ENCODE data around the gene CORIN.

DNA sequence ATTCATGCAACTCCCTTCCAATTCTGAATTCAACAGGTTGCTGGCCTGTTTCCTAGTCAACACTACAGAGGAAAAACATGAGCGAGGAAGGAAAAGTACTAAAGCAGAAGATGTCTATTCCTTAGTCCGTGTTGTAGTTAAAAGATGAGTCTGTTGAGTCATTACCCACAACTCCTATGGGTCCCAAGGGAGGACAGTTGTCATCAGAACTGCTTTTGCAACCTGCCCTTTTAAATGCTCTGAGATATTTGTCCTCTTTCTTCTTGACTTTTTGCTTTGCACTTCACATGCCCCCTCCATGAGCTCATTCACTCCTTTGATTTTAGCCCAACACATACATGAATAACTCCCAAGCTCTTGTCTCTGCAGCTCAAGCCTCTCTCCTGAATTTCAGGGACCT is 119.2 kb downstream of the CORIN start:
- TF ChIP-seq, protein P1, sequence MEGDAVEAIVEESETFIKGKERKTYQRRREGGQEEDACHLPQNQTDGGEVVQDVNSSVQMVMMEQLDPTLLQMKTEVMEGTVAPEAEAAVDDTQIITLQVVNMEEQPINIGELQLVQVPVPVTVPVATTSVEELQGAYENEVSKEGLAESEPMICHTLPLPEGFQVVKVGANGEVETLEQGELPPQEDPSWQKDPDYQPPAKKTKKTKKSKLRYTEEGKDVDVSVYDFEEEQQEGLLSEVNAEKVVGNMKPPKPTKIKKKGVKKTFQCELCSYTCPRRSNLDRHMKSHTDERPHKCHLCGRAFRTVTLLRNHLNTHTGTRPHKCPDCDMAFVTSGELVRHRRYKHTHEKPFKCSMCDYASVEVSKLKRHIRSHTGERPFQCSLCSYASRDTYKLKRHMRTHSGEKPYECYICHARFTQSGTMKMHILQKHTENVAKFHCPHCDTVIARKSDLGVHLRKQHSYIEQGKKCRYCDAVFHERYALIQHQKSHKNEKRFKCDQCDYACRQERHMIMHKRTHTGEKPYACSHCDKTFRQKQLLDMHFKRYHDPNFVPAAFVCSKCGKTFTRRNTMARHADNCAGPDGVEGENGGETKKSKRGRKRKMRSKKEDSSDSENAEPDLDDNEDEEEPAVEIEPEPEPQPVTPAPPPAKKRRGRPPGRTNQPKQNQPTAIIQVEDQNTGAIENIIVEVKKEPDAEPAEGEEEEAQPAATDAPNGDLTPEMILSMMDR (tag by site-specific recombination; IDR thresholded peaks at IDR 0.05): no peak
- TF ChIP-seq KLF16 (tag by site-specific recombination; IDR thresholded peaks at IDR 0.05): no peak
